ENCODE measurements around the gene SUPT20HL2. TPM values are rescaled to one million over a fixed set of nuclear protein-coding genes. Genes with fewer than 3 reads are reported as not detected.

Gene SUPT20HL2
- total RNA-seq, 1 experiment from 2014 or later: not detected

DNA sequence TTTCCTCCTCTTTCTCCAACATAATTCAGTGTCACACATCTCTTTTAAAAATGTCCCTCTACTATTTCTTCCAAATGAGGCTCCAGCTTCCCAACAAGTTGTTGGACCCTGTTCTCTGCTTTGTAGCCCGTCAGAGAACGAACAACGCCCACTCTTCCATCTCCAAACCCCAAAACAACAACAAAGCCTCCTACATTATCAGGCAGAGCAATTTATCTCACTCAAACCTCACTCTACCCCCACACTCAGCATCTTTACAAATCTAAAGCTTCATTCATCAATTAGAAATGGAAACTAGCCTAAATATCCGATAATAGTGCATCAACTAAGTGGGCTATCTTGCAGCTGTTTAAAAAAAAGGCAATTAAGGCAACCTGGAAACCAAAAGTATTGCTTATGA is 20.5 kb downstream of the SUPT20HL2 start:
- POLR2A ChIA-PET: no interaction called here
- no peak for DNase-seq
- BruUV-seq (replicated peaks): no TSS peak
- CTCF ChIA-PET: no interaction called here
- Histone ChIP-seq H3K9me3 (no peaks in the 10 kb centered on the region), H3K36me3 (ENCODE audit: control insufficient read depth, insufficient read depth, low read length) (no peaks in the 10 kb centered on the region), H3K27me3 (replicated peaks; ENCODE audit: control insufficient read depth, insufficient read depth, low read length) (no peaks in the 10 kb centered on the region), H3K4me3 (ENCODE audit: low read depth, low read length) (no peak overlapping the region), H3K4me1 (no peaks in the 10 kb centered on the region)
- TF ChIP-seq CTCF (IDR thresholded peaks at IDR 0.05; ENCODE audit: insufficient read depth in 1 of 2, low read depth in 1 of 2, low read length in 1 of 2, severe bottlenecking in 1 of 2, unreplicated experiment in 1 of 2): no peak
- intact Hi-C loops (cut with micrococcal nuclease; ENCODE audit: unreplicated experiment): no loop called here
- H3K4me3 Mint-ChIP-seq (ENCODE audit: unreplicated experiment): no peak overlapping the region
- H3K9me3 Mint-ChIP-seq (ENCODE audit: unreplicated experiment): no peaks in the 10 kb centered on the region
- no peak overlapping the region for H3K27ac Mint-ChIP-seq (ENCODE audit: unreplicated experiment)
- H3K4me1 Mint-ChIP-seq (ENCODE audit: low read depth, unreplicated experiment): no peaks in the 10 kb centered on the region
- peaks cover 3% of the 10 kb centered on the region for H3K27me3 Mint-ChIP-seq (ENCODE audit: insufficient read depth, unreplicated experiment)
- no peaks in the 10 kb centered on the region for H3K36me3 Mint-ChIP-seq (ENCODE audit: insufficient read depth, unreplicated experiment)

- Mint-ChIP-seq H3K36me3 (ENCODE audit: insufficient read depth, unreplicated experiment) (no peaks in the 10 kb centered on the region), H3K9me3 (ENCODE audit: unreplicated experiment) (no peaks in the 10 kb centered on the region), H3K4me3 (ENCODE audit: unreplicated experiment) (no peak overlapping the region), H3K4me1 (ENCODE audit: low read depth, unreplicated experiment) (no peaks in the 10 kb centered on the region), H3K27me3 (ENCODE audit: insufficient read depth, unreplicated experiment) (peaks cover 3% of the 10 kb centered on the region), H3K27ac (ENCODE audit: unreplicated experiment) (no peak overlapping the region)
- intact Hi-C loops (cut with micrococcal nuclease; ENCODE audit: unreplicated experiment): no loop called here
- CTCF ChIA-PET: no interaction called here
- no peaks in the 10 kb centered on the region for H3K9me3 ChIP-seq
- no TSS peak for BruUV-seq (replicated peaks)
- H3K27me3 ChIP-seq (replicated peaks; ENCODE audit: control insufficient read depth, insufficient read depth, low read length): no peaks in the 10 kb centered on the region
- H3K36me3 ChIP-seq (ENCODE audit: control insufficient read depth, insufficient read depth, low read length): no peaks in the 10 kb centered on the region
- DNase-seq: no peak
- TF ChIP-seq CTCF (IDR thresholded peaks at IDR 0.05; ENCODE audit: insufficient read depth in 1 of 2, low read depth in 1 of 2, low read length in 1 of 2, severe bottlenecking in 1 of 2, unreplicated experiment in 1 of 2): no peak
- H3K4me1 ChIP-seq: no peaks in the 10 kb centered on the region
- no peak overlapping the region for H3K4me3 ChIP-seq (ENCODE audit: low read depth, low read length)
- POLR2A ChIA-PET: no interaction called here
Measured at GRCh38 chrX:24292353-24292752, 21.5 kb downstream of the SUPT20HL2 start.

DNA sequence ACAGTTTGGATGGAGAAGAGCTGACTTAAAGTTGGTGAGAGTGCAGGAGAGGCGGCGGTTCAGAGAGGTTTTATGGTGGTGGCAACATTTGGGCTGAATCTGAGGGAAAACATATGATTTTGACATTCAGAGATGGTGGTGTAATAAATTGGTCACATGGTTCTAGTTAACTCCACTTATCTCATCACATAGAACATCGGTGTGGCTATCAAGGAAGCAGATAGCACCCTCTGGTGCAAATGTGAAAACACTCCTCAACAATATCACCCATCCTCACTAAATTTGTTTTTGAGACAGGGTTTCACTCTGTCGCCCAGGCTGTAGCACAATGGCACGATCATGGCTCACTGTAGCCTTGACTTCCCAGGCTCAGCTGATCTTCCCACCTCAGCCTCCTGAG is 28.8 kb downstream of the SUPT20HL2 start:
- Mint-ChIP-seq H3K9me3 (ENCODE audit: unreplicated experiment) (no peaks in the 10 kb centered on the region), H3K4me3 (ENCODE audit: unreplicated experiment) (no peak overlapping the region), H3K4me1 (ENCODE audit: low read depth, unreplicated experiment) (peaks cover under 1% of the 10 kb centered on the region), H3K36me3 (ENCODE audit: insufficient read depth, unreplicated experiment) (no peaks in the 10 kb centered on the region), H3K27me3 (ENCODE audit: insufficient read depth, unreplicated experiment) (no peaks in the 10 kb centered on the region), H3K27ac (ENCODE audit: unreplicated experiment) (no peak overlapping the region)
- Histone ChIP-seq H3K4me3 (ENCODE audit: low read depth, low read length) (no peak overlapping the region), H3K27me3 (replicated peaks; ENCODE audit: control insufficient read depth, insufficient read depth, low read length) (no peaks in the 10 kb centered on the region), H3K4me1 (no peaks in the 10 kb centered on the region), H3K36me3 (ENCODE audit: control insufficient read depth, insufficient read depth, low read length) (no peaks in the 10 kb centered on the region), H3K9me3 (no peaks in the 10 kb centered on the region)
- ChIA-PET CTCF (no interaction called here), POLR2A (no interaction called here)
- peak in 1 of 2 experiments; percentile 2 for TF ChIP-seq CTCF (IDR thresholded peaks at IDR 0.05; ENCODE audit: insufficient read depth in 1 of 2, low read depth in 1 of 2, low read length in 1 of 2, severe bottlenecking in 1 of 2, unreplicated experiment in 1 of 2)
- intact Hi-C loops (cut with micrococcal nuclease; ENCODE audit: unreplicated experiment): no loop called here
- DNase-seq: no peak
- no TSS peak for BruUV-seq (replicated peaks)
